WI38 (cell line): Measurements from ENCODE around the gene IFITM5.

Source experiments
- H3K4me3 ChIP-seq: 2 replicates; pipeline ENCODE4 v1.5.1; 2011; ENCODE audit warnings: low read depth, mild to moderate bottlenecking, control low read depth, low read length
- TF ChIP-seq, protein P1 (sequence below): IDR thresholded peaks from 2 replicates; pipeline ENCODE4 v1.5.1; 2012; ENCODE audit warnings: low read depth, mild to moderate bottlenecking, control low read depth, low read length

IFITM5 gene

DNA sequence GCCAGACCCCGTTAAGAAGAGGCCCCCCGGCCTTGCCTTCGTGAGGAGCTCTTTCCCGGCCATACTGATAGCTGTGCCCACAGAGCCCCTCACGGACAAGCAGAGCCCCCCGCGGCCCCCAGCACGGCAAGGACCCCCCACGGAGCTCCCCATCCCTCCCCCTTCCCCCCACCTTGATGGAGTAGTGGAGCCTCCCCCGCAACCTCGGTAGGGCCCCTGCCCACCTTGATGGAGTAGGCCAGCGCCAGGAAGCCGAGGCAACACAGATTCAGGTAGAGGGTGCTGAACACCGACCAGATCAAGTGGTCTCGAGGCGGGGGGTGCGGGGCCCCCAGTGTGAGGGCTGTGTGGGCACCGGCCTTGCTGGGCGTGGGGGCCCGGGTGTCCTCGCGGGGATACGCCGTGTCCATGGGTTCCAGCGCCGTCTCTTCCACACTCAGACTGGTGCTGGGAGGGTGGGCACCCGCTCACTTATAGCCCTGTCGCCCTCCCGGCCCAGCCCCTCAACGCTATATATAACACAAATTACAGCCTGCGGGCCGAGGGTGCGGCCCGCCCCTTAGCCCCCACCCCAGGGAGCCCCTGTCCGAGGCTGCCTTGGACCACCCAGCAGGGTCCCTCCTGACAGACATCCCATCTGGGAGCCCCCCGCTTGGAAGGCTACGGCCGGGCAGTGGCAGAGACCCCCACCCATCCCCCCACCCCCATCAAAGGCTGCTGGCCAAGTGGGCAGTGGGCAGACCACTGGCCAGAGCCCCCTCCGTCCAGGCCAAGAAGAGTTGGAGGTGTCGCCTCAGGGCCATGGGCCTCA lies at the start of gene IFITM5:
Gene IFITM5, minus strand, starts transcription at position 446 of the 811 bp plus-strand sequence. Its CDS starts 36 bp downstream, at position 410.
- TF ChIP-seq, protein P1, sequence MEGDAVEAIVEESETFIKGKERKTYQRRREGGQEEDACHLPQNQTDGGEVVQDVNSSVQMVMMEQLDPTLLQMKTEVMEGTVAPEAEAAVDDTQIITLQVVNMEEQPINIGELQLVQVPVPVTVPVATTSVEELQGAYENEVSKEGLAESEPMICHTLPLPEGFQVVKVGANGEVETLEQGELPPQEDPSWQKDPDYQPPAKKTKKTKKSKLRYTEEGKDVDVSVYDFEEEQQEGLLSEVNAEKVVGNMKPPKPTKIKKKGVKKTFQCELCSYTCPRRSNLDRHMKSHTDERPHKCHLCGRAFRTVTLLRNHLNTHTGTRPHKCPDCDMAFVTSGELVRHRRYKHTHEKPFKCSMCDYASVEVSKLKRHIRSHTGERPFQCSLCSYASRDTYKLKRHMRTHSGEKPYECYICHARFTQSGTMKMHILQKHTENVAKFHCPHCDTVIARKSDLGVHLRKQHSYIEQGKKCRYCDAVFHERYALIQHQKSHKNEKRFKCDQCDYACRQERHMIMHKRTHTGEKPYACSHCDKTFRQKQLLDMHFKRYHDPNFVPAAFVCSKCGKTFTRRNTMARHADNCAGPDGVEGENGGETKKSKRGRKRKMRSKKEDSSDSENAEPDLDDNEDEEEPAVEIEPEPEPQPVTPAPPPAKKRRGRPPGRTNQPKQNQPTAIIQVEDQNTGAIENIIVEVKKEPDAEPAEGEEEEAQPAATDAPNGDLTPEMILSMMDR, result no peak
- no peak within 1 kb of the TSS for H3K4me3 ChIP-seq

DNA sequence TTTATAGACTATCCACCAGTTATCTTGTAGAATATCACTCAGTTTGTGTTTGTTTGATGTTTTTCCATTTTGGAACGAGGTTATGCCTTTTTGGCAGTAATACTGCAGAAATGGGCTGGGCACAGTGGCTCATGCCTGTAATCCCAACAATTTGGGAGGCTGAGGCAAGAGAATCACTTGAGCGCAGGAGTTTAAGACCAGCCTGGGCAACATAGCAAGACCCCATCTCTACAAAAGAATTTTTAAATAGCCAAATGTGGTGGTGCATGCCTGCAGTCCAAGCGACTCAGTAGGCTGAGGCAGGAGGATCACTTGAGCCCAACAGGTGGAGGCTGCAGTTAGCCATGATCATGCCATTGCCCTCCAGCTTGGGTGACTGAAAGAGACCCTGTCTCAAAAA lies 47.2 kb upstream of the IFITM5 start:
- H3K4me3 ChIP-seq, result no peak overlapping the region
- TF ChIP-seq, protein P1, result no peak

DNA sequence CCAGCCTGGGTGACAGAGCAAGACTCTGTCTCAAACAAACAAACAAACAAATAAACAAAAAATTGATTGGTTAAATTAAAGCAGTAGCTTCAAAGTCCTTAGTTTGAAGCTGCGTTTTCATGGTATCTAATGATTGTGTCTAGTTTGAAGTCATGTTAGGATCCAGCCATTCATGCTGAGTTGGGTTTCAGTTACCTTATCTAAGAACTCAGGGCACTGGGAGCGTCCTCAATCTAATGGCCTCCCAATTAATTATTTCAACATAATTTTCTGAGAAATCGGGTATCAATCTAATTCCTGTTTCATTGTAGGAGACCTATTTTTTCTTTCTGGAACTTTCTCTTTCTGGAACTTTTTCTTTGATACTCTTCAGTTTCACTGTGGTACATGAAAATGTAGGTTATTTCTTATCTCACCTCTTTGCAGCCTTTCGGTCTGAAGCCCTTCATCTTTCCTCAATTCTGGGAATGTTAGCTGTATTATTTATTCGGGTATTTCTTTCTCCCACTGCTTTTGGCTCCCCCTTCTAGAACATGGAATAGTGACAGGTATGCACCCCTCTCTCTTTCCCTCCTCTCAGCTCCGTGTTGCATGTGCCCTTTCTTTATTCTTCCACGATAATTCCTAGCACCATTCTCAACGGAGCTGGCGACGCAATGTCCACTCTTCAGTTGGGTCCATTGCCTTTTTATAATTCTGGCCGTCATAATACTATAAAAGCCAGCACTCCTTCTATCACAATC lies 45.7 kb upstream of the IFITM5 start:
- TF ChIP-seq, protein P1, result no peak
- H3K4me3 ChIP-seq, result no peak overlapping the region

DNA sequence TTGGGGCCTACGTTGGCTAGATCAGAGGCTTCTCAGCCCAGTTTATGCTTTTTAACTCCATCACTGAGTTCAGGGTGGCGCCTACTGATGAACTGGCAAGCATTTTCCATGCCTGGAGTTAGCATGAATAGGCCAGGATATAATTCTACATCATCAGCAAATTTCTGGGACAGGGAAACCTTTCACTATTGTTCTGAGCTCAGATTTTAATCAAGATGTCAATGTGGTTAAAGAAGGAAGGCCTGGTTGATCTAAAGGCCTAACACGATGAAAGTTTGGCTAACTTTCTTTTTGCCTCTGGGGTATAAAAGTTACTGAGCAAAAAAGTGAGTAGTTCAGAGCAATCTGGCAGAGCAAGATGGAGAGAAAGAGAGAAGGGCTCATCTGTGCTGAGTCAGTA lies 43.0 kb upstream of the IFITM5 start:
- no peak overlapping the region for H3K4me3 ChIP-seq
- TF ChIP-seq, protein P1, result no peak

DNA sequence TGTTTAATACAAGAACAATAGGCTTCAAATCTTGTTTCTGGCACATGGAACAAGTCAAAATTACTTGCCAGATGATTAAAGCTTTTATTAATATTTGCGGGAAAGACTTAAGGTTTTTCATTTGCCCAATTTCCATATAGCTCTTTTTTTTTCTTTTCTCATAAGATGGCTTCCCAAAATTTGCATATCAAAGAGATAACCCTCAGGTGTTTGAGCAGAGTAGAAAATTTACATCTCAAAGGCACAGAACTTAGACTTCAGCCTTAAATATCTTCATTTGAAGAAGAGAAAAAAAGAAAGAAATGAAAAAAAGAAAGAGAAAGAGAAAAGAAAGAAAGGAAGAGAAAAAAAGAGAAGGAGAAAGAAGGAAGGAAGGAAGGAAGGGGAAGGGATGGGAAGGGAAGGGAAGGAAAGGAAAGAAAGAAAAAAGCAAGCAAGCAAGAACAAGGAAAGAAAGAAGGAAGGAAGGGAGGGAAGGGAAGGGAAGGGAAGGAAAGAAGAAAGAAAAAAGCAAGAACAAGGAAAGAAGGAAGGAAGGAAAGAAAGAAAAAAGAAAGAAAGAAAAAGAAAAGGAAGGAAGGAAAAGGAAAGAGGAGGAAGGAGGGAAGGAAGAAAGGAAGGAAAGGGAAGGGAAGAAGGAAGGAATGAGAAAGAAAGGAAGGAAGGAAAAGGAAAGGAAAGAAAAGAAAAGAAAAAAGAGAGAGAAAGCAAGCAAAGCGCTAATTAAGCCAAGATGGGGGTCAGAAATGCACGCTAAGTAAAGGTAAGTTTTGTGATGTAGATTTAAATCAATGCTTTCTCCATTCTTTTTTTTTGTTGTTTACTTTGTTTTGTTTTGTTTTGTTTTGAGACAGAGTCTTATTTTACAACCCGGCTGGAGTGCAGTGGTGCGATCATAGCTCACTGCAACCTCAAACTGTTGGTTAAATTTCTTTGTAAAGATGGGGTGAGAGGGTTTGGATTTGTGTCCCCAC lies 41.5 kb upstream of the IFITM5 start:
- TF ChIP-seq, protein P1, result no peak
- H3K4me3 ChIP-seq, result no peak overlapping the region

DNA sequence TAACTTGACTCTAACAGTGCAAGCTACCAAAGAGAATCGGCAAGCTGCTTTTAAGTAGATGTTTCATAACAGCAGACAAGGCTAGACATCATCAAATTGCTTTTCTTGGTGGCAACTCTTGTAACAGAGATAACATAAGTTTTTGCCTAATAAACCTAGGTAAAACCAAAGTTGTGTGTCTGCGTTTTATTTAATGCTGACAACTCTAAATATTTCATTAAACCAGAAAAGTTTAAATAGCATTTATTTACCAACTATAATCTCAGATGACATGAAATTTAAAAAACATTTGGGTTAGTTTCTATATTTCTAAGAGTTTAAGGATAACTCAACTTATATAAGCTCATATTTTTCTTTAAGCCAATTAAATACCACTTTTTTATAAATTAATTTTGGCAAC lies 40.6 kb upstream of the IFITM5 start:
- no peak overlapping the region for H3K4me3 ChIP-seq
- TF ChIP-seq, protein P1, result no peak
